Measurements from ENCODE around the gene FABP7.

DNA sequence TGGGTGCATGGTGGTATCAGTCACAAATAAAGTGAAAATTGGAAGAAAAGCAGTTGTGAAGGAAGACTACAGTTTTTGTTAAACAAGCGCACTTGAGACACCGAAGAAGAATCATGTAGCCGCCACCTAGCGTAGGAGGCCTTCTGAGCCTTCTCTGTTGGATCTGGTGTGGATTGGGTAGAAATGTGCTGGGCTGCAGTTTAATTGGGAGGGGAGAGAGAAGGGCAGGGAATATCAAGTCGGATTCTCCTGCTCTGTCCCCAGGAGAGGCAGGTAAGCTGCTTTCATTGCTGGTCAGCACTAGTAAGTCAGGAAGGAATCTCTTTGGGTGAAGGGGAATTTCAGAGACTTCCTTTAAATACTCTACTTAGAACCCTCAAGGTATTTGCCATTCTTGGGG lies 1.2 kb upstream of the FABP7 start:
- TF ChIP-seq POLR2AphosphoS5 (IDR thresholded peaks at IDR 0.05; ENCODE audit: low read depth, low read length) (no peak), ZNF274 (IDR thresholded peaks at IDR 0.05; ENCODE audit: low read depth, low read length) (no peak), POLR2A (IDR thresholded peaks at IDR 0.05; ENCODE audit: borderline replicate concordance, extremely low read depth, insufficient read depth, insufficient read length) (no peak), SRF (IDR thresholded peaks at IDR 0.05; ENCODE audit: low read depth) (no peak)
- TF ChIP-seq, protein P1, sequence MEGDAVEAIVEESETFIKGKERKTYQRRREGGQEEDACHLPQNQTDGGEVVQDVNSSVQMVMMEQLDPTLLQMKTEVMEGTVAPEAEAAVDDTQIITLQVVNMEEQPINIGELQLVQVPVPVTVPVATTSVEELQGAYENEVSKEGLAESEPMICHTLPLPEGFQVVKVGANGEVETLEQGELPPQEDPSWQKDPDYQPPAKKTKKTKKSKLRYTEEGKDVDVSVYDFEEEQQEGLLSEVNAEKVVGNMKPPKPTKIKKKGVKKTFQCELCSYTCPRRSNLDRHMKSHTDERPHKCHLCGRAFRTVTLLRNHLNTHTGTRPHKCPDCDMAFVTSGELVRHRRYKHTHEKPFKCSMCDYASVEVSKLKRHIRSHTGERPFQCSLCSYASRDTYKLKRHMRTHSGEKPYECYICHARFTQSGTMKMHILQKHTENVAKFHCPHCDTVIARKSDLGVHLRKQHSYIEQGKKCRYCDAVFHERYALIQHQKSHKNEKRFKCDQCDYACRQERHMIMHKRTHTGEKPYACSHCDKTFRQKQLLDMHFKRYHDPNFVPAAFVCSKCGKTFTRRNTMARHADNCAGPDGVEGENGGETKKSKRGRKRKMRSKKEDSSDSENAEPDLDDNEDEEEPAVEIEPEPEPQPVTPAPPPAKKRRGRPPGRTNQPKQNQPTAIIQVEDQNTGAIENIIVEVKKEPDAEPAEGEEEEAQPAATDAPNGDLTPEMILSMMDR (IDR thresholded peaks at IDR 0.05 in 2 of 3, conservative IDR thresholded peaks at IDR 0.05 in 1 of 3; ENCODE audit: borderline replicate concordance in 1 of 3, insufficient read depth in 1 of 3, low read depth in 2 of 3, low read length in 2 of 3): no peak
- TF ChIP-seq, protein P2, sequence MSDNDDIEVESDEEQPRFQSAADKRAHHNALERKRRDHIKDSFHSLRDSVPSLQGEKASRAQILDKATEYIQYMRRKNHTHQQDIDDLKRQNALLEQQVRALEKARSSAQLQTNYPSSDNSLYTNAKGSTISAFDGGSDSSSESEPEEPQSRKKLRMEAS (IDR thresholded peaks at IDR 0.05): no peak
- TF ChIP-seq, protein P3, sequence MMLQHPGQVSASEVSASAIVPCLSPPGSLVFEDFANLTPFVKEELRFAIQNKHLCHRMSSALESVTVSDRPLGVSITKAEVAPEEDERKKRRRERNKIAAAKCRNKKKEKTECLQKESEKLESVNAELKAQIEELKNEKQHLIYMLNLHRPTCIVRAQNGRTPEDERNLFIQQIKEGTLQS (IDR thresholded peaks at IDR 0.05): no peak
- TF ChIP-seq, protein P4, sequence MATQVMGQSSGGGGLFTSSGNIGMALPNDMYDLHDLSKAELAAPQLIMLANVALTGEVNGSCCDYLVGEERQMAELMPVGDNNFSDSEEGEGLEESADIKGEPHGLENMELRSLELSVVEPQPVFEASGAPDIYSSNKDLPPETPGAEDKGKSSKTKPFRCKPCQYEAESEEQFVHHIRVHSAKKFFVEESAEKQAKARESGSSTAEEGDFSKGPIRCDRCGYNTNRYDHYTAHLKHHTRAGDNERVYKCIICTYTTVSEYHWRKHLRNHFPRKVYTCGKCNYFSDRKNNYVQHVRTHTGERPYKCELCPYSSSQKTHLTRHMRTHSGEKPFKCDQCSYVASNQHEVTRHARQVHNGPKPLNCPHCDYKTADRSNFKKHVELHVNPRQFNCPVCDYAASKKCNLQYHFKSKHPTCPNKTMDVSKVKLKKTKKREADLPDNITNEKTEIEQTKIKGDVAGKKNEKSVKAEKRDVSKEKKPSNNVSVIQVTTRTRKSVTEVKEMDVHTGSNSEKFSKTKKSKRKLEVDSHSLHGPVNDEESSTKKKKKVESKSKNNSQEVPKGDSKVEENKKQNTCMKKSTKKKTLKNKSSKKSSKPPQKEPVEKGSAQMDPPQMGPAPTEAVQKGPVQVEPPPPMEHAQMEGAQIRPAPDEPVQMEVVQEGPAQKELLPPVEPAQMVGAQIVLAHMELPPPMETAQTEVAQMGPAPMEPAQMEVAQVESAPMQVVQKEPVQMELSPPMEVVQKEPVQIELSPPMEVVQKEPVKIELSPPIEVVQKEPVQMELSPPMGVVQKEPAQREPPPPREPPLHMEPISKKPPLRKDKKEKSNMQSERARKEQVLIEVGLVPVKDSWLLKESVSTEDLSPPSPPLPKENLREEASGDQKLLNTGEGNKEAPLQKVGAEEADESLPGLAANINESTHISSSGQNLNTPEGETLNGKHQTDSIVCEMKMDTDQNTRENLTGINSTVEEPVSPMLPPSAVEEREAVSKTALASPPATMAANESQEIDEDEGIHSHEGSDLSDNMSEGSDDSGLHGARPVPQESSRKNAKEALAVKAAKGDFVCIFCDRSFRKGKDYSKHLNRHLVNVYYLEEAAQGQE (IDR thresholded peaks at IDR 0.05; ENCODE audit: low read depth): no peak
